Activated naive CD4-positive, alpha-beta T cell treated with anti-CD3 and anti-CD28 coated beads for 36 hours (primary cell): ENCODE data around the gene CLK4. TPM values are rescaled to one million over a fixed set of nuclear protein-coding genes. Genes with fewer than 3 reads are reported as not detected.

Experiments used
- CTCF ChIA-PET: fragments of 350-600 bp; sonication (Branson Sonifier 250); formaldehyde crosslinking; loops from one replicate; lab custom pipeline; 2021; ENCODE audit warnings: antibody characterized with exemption; lab: Charles Lee
- DNase-seq: peaks from one replicate; pipeline ENCODE4 v3.0.0-alpha.2; 2020
- H3K27ac Mint-ChIP-seq: one replicate; pipeline ENCODE4 v1.8.0; 2021; ENCODE audit warnings: mild to moderate bottlenecking, mixed read lengths
- H3K27me3 Mint-ChIP-seq: one replicate; pipeline ENCODE4 v1.8.0; 2021; ENCODE audit warnings: low read depth, mixed read lengths
- H3K36me3 Mint-ChIP-seq: one replicate; pipeline ENCODE4 v1.8.0; 2021; ENCODE audit warnings: low read depth, mixed read lengths
- H3K4me1 Mint-ChIP-seq: one replicate; pipeline ENCODE4 v1.8.0; 2021; ENCODE audit warnings: low read depth, mixed read lengths
- H3K4me3 Mint-ChIP-seq: one replicate; pipeline ENCODE4 v1.8.0; 2021; ENCODE audit warnings: mild to moderate bottlenecking, moderate library complexity, mixed read lengths
- H3K9me3 Mint-ChIP-seq: one replicate; pipeline ENCODE4 v1.8.0; 2021; ENCODE audit warnings: mixed read lengths
- intact Hi-C: fragments of 100-400 bp; cut with micrococcal nuclease; formaldehyde crosslinking; loops from one replicate; pipeline ENCODE4 v1.15.1; 2023
- total RNA-seq, 2 experiments: library from RNA; stranded (reverse); gene quantifications; one replicate each; pipeline ENCODE4 v1.2.3, GENCODE V29; 2021

The CLK4 gene
- total RNA-seq, 2 experiments from 2014 or later = 33.9 to 34.9 TPM

GRCh38 chr5:178630475-178630930 is 3.7 kb upstream of the CLK4 start:
- CTCF ChIA-PET = no interaction called here
- peaks cover 9% of the 10 kb centered on the region for H3K27me3 Mint-ChIP-seq
- peaks cover 7% of the 10 kb centered on the region for H3K36me3 Mint-ChIP-seq
- intact Hi-C loops = no loop called here
- no peak for DNase-seq
- H3K4me3 Mint-ChIP-seq = no peak overlapping the region
- no peak overlapping the region for H3K27ac Mint-ChIP-seq
- H3K4me1 Mint-ChIP-seq = peaks cover 4% of the 10 kb centered on the region
- H3K9me3 Mint-ChIP-seq = no peaks in the 10 kb centered on the region

- Mint-ChIP-seq H3K4me3 (peak overlapping the region; percentile 60), H3K9me3 (no peaks in the 10 kb centered on the region), H3K27me3 (no peaks in the 10 kb centered on the region), H3K36me3 (peaks cover 11% of the 10 kb centered on the region), H3K27ac (peak overlapping the region; percentile 46), H3K4me1 (peaks cover 24% of the 10 kb centered on the region)
- CTCF ChIA-PET = no interaction called here
- intact Hi-C loops = loop anchor here (2.0 to 10.0 kb wide), 7 partner anchors 232 to 1072 kb away; partner anchors contain the start of genes CANX, HNRNPH1, RUFY1 and TMED9
- DNase-seq = no peak
These were observed 379 bp upstream of the CLK4 start for GRCh38 chr5:178627259-178627598.

- no peaks in the 10 kb centered on the region for H3K27me3 Mint-ChIP-seq
- DNase-seq = no peak
- H3K27ac Mint-ChIP-seq = peak overlapping the region; percentile 95
- intact Hi-C loops = loop anchor here (1.0 to 10.0 kb wide), 9 partner anchors 104 to 1073 kb away; partner anchors contain the start of genes CANX, HNRNPH1, RUFY1 and TMED9
- CTCF ChIA-PET = interaction anchor here (1.5 kb wide), 1 partner anchor 105 kb away, joined by 4 read pairs; the partner anchor contains the start of gene ZNF354A
- H3K4me3 Mint-ChIP-seq = peak overlapping the region; percentile 97
- peaks cover 17% of the 10 kb centered on the region for H3K36me3 Mint-ChIP-seq
- H3K9me3 Mint-ChIP-seq = no peaks in the 10 kb centered on the region
- H3K4me1 Mint-ChIP-seq = peaks cover 32% of the 10 kb centered on the region
These were observed 969 bp downstream of the CLK4 start for GRCh38 chr5:178625679-178626483.

- intact Hi-C loops = loop anchor here (2.0 to 10.0 kb wide), 5 partner anchors 397 to 1030 kb away; partner anchors contain the start of genes RUFY1, TMED9 and ZNF879
- Mint-ChIP-seq H3K4me3 (peak overlapping the region; percentile 97), H3K27ac (peak overlapping the region; percentile 95), H3K9me3 (no peaks in the 10 kb centered on the region), H3K4me1 (peaks cover 42% of the 10 kb centered on the region), H3K27me3 (no peaks in the 10 kb centered on the region), H3K36me3 (peaks cover 27% of the 10 kb centered on the region)
- DNase-seq = peak; percentile 16
- CTCF ChIA-PET = interaction anchor here (0.9 to 1.5 kb wide), 2 partner anchors 61 to 106 kb away, joined by 3 to 4 read pairs; partner anchors contain the start of gene ZNF354A
These were observed 2.0 kb downstream of the CLK4 start for GRCh38 chr5:178624631-178625546.

GRCh38 chr5:178622679-178623247 is 4.1 kb downstream of the CLK4 start:
- CTCF ChIA-PET = interaction anchor here (1.4 to 1.5 kb wide), 2 partner anchors 10 to 15 kb away, joined by 3 read pairs; no protein-coding TSS in a partner anchor
- Mint-ChIP-seq H3K4me1 (peaks cover 55% of the 10 kb centered on the region), H3K4me3 (no peak overlapping the region), H3K27ac (no peak overlapping the region), H3K27me3 (no peaks in the 10 kb centered on the region), H3K9me3 (no peaks in the 10 kb centered on the region), H3K36me3 (peaks cover 40% of the 10 kb centered on the region)
- no peak for DNase-seq
- intact Hi-C loops = loop anchor here (10.0 kb wide), 1 partner anchor 1028 kb away; the partner anchor contains the start of gene TMED9

- Mint-ChIP-seq H3K27me3 (no peaks in the 10 kb centered on the region), H3K9me3 (no peaks in the 10 kb centered on the region), H3K36me3 (peaks cover 46% of the 10 kb centered on the region), H3K4me1 (peaks cover 49% of the 10 kb centered on the region), H3K27ac (peak overlapping the region; percentile 48), H3K4me3 (no peak overlapping the region)
- no peak for DNase-seq
- CTCF ChIA-PET = no interaction called here
- intact Hi-C loops = no loop called here
These were observed 7.5 kb downstream of the CLK4 start for GRCh38 chr5:178619390-178619789.

GRCh38 chr5:178612299-178612698 is 14.6 kb downstream of the CLK4 start:
- H3K27ac Mint-ChIP-seq = no peak overlapping the region
- H3K4me3 Mint-ChIP-seq = no peak overlapping the region
- DNase-seq = no peak
- H3K4me1 Mint-ChIP-seq = peaks cover 10% of the 10 kb centered on the region
- intact Hi-C loops = no loop called here
- CTCF ChIA-PET = interaction anchor here (1.7 kb wide), 1 partner anchor 11 kb away, joined by 3 read pairs; no protein-coding TSS in a partner anchor
- no peaks in the 10 kb centered on the region for H3K9me3 Mint-ChIP-seq
- peaks cover 48% of the 10 kb centered on the region for H3K36me3 Mint-ChIP-seq
- H3K27me3 Mint-ChIP-seq = no peaks in the 10 kb centered on the region

GRCh38 chr5:178606269-178606668 is 20.6 kb downstream of the CLK4 start:
- CTCF ChIA-PET = no interaction called here
- intact Hi-C loops = no loop called here
- peaks cover 44% of the 10 kb centered on the region for H3K36me3 Mint-ChIP-seq
- no peak overlapping the region for H3K27ac Mint-ChIP-seq
- no peaks in the 10 kb centered on the region for H3K9me3 Mint-ChIP-seq
- H3K27me3 Mint-ChIP-seq = no peaks in the 10 kb centered on the region
- DNase-seq = no peak
- no peak overlapping the region for H3K4me3 Mint-ChIP-seq
- H3K4me1 Mint-ChIP-seq = no peaks in the 10 kb centered on the region

- DNase-seq = no peak
- H3K27me3 Mint-ChIP-seq = no peaks in the 10 kb centered on the region
- H3K4me3 Mint-ChIP-seq = no peak overlapping the region
- CTCF ChIA-PET = no interaction called here
- intact Hi-C loops = no loop called here
- H3K9me3 Mint-ChIP-seq = no peaks in the 10 kb centered on the region
- peaks cover 42% of the 10 kb centered on the region for H3K36me3 Mint-ChIP-seq
- H3K27ac Mint-ChIP-seq = no peak overlapping the region
- H3K4me1 Mint-ChIP-seq = no peaks in the 10 kb centered on the region
These were observed 21.1 kb downstream of the CLK4 start for GRCh38 chr5:178605788-178606187.

- CTCF ChIA-PET = no interaction called here
- H3K36me3 Mint-ChIP-seq = peaks cover 39% of the 10 kb centered on the region
- no peaks in the 10 kb centered on the region for H3K4me1 Mint-ChIP-seq
- H3K27ac Mint-ChIP-seq = no peak overlapping the region
- H3K27me3 Mint-ChIP-seq = no peaks in the 10 kb centered on the region
- no peak overlapping the region for H3K4me3 Mint-ChIP-seq
- no peaks in the 10 kb centered on the region for H3K9me3 Mint-ChIP-seq
- intact Hi-C loops = no loop called here
- no peak for DNase-seq
These were observed 24.1 kb downstream of the CLK4 start for GRCh38 chr5:178602752-178603151.

GRCh38 chr5:178595750-178596149 is 31.1 kb downstream of the CLK4 start:
- intact Hi-C loops = no loop called here
- CTCF ChIA-PET = no interaction called here
- peaks cover 3% of the 10 kb centered on the region for H3K4me1 Mint-ChIP-seq
- H3K27me3 Mint-ChIP-seq = peaks cover 9% of the 10 kb centered on the region
- peaks cover 21% of the 10 kb centered on the region for H3K9me3 Mint-ChIP-seq
- no peak for DNase-seq
- peaks cover 36% of the 10 kb centered on the region for H3K36me3 Mint-ChIP-seq
- no peak overlapping the region for H3K27ac Mint-ChIP-seq
- H3K4me3 Mint-ChIP-seq = no peak overlapping the region

GRCh38 chr5:178595150-178595549 is 31.7 kb downstream of the CLK4 start:
- Mint-ChIP-seq H3K4me1 (peaks cover 6% of the 10 kb centered on the region), H3K9me3 (peaks cover 21% of the 10 kb centered on the region), H3K27me3 (peaks cover 11% of the 10 kb centered on the region), H3K4me3 (no peak overlapping the region), H3K36me3 (peaks cover 36% of the 10 kb centered on the region), H3K27ac (no peak overlapping the region)
- intact Hi-C loops = no loop called here
- no peak for DNase-seq
- CTCF ChIA-PET = no interaction called here
